Testis (tissue), 3 donors: ENCODE measurements around the gene TPM4. TPM values are rescaled to one million over a fixed set of nuclear protein-coding genes. Genes with fewer than 3 reads are reported as not detected.

Source experiments
- DNase-seq: peaks from one replicate; pipeline ENCODE4 v3.0.0-alpha.2; 2019
- H3K27ac ChIP-seq, 2 donors: fragments of 200-600 bp; sonication (generic); one replicate each; pipeline ENCODE4 v1.5.1; 2019
- H3K27me3 ChIP-seq: fragments of 200-600 bp; sonication (generic); one replicate; pipeline ENCODE4 v1.5.1; 2019
- H3K36me3 ChIP-seq: fragments of 200-600 bp; sonication (generic); one replicate; pipeline ENCODE4 v1.5.1; 2017; ENCODE audit warnings: low read depth; ENCODE audit errors: missing control alignments
- H3K4me1 ChIP-seq: fragments of 200-600 bp; sonication (generic); one replicate; pipeline ENCODE4 v1.5.1; 2019
- H3K4me3 ChIP-seq, 2 donors: fragments of 200-600 bp; sonication (generic); one replicate each; pipeline ENCODE4 v1.5.1; 2017 to 2019
- H3K9me3 ChIP-seq: fragments of 200-600 bp; sonication (generic); one replicate; pipeline ENCODE4 v1.5.1; 2017
- POLR2A ChIP-seq: fragments of 450-650 bp; IDR thresholded peaks from one replicate; pipeline ENCODE4 v1.6.1; 2017; ENCODE audit warnings: antibody characterized with exemption, mild to moderate bottlenecking, moderate library complexity
- WGBS, 2 donors: methylation state at CpG; one replicate each; pipeline ENCODE4 v1.1.5; 2018; 5-methylcytosine and 5-hydroxymethylcytosine counted together
- intact Hi-C: fragments of 100-400 bp; cut with DNase I; formaldehyde crosslinking; loops from one replicate; pipeline ENCODE4 v1.15.1; 2023; ENCODE audit warnings: low total_unique reads
- polyA plus RNA-seq: library from polyadenylated mRNA; stranded (reverse); fragments of 350-450 nt; fragmentation: Illumina TruSeq; extraction: RNeasy Lipid Tissue Mini Kit (QIAGEN cat#74804); gene quantifications from one replicate; pipeline ENCODE4 v1.2.3, GENCODE V29; 2014; ENCODE audit warnings: low read depth, low replicate concordance; ENCODE audit not compliant: insufficient read depth
- total RNA-seq, 2 donors: library from RNA; depleted of rRNA; stranded (reverse); fragments of >200 nt; gene quantifications; one replicate each; pipeline ENCODE4 v1.2.3, GENCODE V29; 2016
- TF ChIP-seq, protein P1 (sequence below), 3 experiments: fragments of 450-650 bp in 2 of 3; fragments of 200-600 bp in 1 of 3; sonication (generic) in 1 of 3; IDR thresholded peaks; one replicate each; pipeline ENCODE4 v1.5.1; 2016 to 2019; ENCODE audit warnings: antibody characterized with exemption in 3 of 3, mild to moderate bottlenecking in 2 of 3, moderate library complexity in 1 of 3

Gene TPM4
- total and polyA plus RNA-seq, 3 donors from 2014 or later = 212 to 271 (median 227) TPM

DNA sequence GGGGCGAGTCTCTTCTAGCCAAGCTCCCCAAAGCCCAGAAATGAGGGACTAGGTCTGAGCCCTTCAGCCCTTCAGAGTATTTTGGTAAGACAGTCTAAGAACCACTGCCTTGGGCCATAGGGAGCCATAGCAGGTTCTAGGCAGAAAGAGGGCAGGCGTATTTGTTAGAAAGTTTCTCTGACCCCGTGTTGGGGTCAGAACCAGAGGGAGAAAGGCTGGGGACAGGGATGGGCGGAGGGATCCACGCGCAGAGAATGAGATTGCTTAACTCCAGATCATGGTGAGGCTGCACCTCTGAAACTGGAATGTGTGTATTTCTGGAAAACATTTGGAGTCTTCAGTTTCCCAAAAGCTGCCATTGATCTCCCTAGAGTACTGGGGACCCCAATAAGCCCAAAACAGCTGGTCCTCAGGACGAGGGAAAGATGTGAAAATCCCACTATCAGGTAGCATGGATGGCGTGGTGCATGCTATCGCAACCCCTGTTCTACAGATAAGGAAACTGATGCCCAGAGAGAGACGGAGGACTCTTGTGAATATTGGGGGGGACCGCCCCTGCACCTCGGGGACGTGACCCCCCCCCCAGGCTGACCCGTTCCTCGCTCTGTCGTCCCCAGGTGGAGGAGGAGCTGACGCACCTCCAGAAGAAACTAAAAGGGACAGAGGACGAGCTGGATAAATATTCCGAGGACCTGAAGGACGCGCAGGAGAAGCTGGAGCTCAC lies 703 bp upstream of the TPM4 start:
- Histone ChIP-seq H3K36me3 (no peaks in the 10 kb centered on the region), H3K4me3 (peak overlapping the region; percentile 79 to 100), H3K4me1 (peaks cover 41% of the 10 kb centered on the region), H3K9me3 (no peaks in the 10 kb centered on the region), H3K27ac (peak overlapping the region; percentile 100), H3K27me3 (no peaks in the 10 kb centered on the region)
- no peak for TF ChIP-seq POLR2A
- TF ChIP-seq, protein P1, sequence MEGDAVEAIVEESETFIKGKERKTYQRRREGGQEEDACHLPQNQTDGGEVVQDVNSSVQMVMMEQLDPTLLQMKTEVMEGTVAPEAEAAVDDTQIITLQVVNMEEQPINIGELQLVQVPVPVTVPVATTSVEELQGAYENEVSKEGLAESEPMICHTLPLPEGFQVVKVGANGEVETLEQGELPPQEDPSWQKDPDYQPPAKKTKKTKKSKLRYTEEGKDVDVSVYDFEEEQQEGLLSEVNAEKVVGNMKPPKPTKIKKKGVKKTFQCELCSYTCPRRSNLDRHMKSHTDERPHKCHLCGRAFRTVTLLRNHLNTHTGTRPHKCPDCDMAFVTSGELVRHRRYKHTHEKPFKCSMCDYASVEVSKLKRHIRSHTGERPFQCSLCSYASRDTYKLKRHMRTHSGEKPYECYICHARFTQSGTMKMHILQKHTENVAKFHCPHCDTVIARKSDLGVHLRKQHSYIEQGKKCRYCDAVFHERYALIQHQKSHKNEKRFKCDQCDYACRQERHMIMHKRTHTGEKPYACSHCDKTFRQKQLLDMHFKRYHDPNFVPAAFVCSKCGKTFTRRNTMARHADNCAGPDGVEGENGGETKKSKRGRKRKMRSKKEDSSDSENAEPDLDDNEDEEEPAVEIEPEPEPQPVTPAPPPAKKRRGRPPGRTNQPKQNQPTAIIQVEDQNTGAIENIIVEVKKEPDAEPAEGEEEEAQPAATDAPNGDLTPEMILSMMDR (IDR thresholded peaks at IDR 0.05) = no peak
- intact Hi-C loops = no loop called here
- 16 to 17% methylated on average over 21 of the region's 21 CpGs for WGBS, 2 donors
- no peak for DNase-seq

DNA sequence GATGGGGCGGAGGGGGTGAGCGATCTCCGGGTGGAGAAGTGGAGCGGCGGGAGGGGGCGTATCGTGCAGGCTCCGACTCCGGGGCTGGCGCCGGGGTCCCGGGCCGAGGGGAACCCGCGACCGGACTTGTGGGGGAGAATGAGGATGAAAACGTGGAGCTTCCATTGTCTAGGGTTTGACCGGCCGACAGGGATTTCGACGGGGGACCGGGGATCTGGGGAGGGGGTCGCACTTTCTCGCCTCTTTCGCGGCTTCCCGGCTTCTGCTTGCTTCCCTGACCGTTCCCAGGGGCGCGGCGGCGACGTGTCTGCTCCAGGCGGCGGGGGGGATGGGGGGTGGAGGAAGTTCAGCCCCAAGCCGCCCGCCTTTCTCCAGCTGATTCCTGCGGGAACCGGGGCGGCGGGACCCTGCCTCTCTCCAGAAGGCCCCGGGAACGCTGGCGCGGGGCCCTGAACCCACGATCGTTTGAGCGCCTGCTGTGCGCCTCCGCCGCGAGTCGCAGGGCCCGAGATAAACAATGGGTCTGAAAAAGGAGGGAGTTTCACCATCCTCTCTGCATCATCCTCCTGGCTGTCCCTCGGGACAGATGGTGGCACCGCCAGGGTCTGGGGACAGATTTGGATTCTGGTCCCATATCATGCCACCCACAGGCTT lies 790 bp downstream of the TPM4 start:
- intact Hi-C loops = no loop called here
- Histone ChIP-seq H3K36me3 (no peaks in the 10 kb centered on the region), H3K27me3 (no peaks in the 10 kb centered on the region), H3K4me3 (peak overlapping the region; percentile 79 to 100), H3K4me1 (peaks cover 35% of the 10 kb centered on the region), H3K9me3 (no peaks in the 10 kb centered on the region), H3K27ac (peak overlapping the region; percentile 100)
- DNase-seq = peak; percentile 62
- 1% methylated on average over 28 to 52 of the region's 56 CpGs for WGBS, 2 donors
- TF ChIP-seq POLR2A = no peak
- TF ChIP-seq, protein P1 (IDR thresholded peaks at IDR 0.05) = no peak

DNA sequence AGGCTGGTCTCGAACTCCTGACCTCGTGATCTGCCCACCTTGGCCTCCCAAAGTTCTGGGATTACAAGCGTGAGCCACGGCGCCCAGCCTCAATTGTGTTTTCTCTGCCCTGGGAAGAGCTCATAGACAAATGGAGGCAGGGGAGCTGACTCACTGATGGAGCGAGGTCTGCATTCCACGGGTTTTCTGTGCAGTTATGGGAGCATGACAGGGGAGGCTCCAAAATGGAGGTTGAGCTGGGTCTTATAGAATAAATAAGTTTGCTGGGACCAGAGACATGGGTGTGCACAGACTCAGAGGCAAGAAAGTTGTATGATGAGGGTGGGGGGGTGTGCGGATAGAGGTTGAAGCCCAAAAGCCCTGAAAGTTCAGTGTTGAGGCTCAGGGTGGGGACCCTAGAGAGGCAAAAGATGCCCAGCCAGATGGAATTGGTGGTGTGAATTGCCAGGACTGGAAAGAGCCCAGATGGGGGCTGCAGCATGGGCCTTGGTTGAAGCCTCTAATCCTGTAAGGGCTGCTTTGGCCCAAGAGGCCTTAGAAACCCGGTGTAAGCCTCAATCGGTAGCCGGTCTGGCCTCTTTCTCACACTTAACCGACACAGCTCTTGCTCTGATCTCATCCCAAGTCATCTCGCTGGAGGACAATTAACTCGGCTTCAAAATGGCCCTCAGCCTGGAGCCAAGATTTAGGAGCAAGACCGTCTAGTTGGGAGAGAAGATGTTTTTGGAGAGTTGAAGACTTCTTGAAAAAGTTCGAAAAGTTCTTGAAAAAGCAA lies 1.9 kb downstream of the TPM4 start:
- TF ChIP-seq, protein P1 (IDR thresholded peaks at IDR 0.05) = no peak
- TF ChIP-seq POLR2A = no peak
- Histone ChIP-seq H3K27me3 (no peaks in the 10 kb centered on the region), H3K9me3 (no peaks in the 10 kb centered on the region), H3K27ac (peak overlapping the region; percentile 100), H3K4me1 (peaks cover 32% of the 10 kb centered on the region), H3K36me3 (no peaks in the 10 kb centered on the region), H3K4me3 (peak overlapping the region; percentile 79 to 100)
- intact Hi-C loops = no loop called here
- DNase-seq = peak; percentile 46
- 28 to 31% methylated on average over 16 of the region's 16 CpGs for WGBS, 2 donors

DNA sequence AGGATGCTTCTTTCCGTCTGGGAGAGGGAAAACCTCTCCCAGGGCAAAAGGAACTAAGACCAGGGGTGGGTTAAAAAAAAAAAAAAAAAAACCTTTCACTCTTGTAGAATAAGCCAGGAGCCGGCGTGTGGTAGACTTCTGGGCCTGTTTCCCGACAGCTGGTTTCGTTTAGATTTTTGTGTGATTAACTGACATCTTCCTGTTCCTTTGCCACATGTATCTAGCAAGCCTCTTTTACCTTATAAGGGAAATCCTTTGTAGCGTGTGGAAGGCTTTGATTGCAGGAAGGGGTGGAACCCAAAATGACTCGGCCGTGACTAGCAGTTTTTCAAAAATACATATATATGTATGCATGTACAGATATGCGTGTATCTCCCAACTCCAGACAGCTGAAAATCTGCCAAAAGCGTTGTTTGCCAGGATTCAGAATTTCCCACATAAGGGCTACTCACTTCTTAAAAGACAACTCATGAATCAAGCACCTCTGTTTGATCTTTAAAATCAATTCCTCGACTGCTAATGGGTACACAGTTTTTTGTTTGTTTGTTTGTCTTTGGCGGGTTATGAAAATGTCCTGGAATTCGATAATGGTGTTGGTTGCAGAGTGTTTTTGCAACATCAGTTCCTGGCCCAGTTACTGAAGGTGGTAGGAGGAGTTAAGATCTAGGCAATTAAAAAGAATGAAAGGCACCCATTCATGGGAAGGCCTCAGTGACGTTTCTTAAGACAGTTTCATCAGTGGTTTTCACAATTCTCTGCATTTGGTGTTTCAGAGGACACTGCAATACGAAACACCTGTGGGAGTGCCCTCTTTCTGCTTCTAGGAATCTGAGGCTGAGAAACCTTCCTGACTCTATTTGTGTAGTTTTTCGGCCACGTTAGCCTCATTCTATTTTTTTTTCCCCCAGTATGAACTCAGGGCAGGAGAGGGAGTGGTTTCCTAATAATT lies 2.7 kb downstream of the TPM4 start:
- Histone ChIP-seq H3K9me3 (no peaks in the 10 kb centered on the region), H3K4me1 (peaks cover 32% of the 10 kb centered on the region), H3K36me3 (no peaks in the 10 kb centered on the region), H3K27ac (peak overlapping the region; percentile 100), H3K27me3 (no peaks in the 10 kb centered on the region), H3K4me3 (peak overlapping the region; percentile 79 to 100)
- TF ChIP-seq, protein P1 (IDR thresholded peaks at IDR 0.05) = no peak
- no peak for TF ChIP-seq POLR2A
- intact Hi-C loops = no loop called here
- DNase-seq = peak; percentile 84
- 16 to 20% methylated on average over 17 of the region's 17 CpGs for WGBS, 2 donors
